GM23248 (cell line): ENCODE measurements around the gene URAD.

Source experiments
- EZH2 ChIP-seq: fragments of 200-600 bp; sonication (generic); IDR thresholded peaks from 2 replicates; pipeline ENCODE4 v1.6.1; 2018; ENCODE audit warnings: antibody characterized with exemption, mild to moderate bottlenecking; ENCODE audit not compliant: insufficient read depth, poor library complexity, severe bottlenecking
- EZH2phosphoT487 ChIP-seq: fragments of 200-600 bp; sonication (generic); IDR thresholded peaks from 2 replicates; pipeline ENCODE4 v1.6.1; 2018; ENCODE audit warnings: antibody characterized with exemption, moderate library complexity, mild to moderate bottlenecking, low read depth; ENCODE audit not compliant: insufficient read depth

DNA sequence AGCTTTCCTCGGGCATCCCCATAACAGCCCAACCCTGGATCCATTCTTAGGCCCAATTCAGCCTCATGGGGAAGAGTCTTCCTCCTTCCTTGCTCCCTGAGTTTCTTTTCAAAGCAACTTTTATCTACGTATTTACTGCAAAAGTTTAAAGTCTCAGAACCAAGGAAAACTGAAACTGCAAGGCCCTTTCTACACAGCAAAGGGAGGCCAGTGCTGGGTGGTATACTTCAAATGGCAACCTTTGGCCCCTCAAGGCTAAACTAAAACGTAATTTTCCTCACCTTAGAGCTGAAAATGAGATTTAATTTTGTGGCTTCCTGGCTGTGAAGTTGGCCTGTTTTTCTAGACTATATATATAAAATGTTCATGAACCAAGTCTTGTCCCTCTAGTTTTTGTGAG lies 25.0 kb downstream of the URAD start:
- no peak for TF ChIP-seq EZH2
- TF ChIP-seq EZH2phosphoT487, result no peak
